ENCODE results near the gene SEC31A.

SEC31A gene

DNA sequence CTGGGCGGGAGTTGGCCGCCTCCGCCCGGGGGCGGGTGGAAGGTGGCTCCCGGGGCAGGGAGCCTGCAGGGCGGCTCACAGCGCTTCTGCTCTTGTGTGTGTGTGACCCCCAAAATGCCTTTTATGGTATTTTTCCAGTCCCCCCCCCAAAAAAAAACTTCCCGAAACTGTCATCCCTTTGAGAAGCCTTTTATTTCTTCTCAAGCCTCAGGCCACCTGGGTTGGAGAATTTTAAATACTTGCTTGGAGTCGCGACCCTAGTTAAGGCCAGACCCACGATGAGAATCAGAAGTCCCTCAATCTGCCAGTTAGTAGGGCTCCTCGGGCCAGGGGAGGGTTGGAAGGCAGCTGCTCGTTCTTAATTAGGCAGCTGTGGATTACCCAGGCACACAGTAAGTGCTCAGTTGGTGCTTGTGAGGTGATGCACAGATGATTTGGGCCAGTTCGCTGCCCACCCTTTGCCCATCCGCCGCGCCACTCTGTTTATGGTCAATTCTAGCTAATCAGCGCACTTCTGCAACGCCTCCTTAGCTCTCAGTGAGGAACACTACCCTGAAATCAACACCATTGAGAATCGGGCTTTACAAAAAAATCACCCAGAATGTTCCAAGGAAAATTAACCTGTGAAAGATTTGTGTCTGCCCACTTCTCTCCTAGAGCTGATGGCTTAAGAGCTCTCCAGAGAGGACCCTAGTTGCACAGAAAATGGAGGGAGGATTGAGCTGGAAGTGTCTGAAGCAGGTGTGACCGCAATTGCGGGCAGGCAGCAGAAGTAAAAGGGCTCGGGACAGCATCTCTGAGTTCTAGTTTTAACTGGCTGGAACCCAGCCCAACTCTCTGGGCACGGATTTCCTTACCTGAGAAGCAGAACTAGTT is 91.7 kb downstream of the SEC31A start:
- peak overlapping the region; percentile 69 for H3K9ac ChIP-seq (ENCODE audit: low read depth, low read length)

DNA sequence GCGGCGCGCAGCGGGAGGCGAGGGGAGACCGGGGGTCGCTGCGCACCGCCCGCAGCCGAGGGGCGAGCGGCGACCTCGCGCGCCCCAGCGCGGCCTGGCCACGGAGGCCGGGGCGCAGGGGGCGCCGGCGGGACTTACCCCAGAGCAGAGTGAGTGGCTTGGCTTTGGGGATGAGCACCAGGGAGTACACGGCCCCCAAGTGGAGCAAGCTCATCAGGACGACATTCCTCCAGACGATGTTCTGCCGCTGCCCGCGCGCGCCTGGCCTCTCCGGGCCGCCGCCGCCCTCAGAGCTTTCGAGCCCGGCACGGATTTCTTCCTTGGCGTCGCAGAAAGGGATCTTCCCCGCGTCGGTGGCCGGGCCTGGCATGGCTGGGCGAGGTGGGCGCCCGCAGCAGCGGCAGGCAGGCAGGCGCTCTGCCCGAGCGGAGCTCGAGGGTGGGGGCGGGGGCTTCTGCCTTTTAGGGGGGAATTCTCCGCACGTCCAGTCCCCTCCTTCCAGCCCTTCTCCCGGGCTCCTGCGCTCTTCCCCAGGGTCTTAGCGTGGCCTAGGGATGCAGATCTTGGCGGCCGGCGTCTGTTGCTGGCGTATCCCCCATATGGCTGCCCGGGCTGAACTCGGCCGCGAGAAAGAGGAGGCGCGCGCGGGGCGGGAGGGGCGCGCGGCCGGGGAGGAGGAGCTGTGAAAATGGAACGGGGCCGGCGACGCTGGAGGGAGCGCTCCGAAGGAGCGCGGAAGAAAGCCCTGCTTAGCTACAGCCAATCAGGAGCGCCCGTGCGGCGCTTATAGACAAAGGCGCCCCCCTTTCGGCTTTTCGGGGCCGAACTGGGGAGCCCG is 92.6 kb downstream of the SEC31A start, which contains the start of gene SCD5:
Gene SCD5 (minus strand): TSS at position 629 of the 838 bp plus-strand sequence. CDS start 259 bp downstream, at position 370.
- H3K4me1 ChIP-seq (ENCODE audit: insufficient read depth, low read length), result peaks cover 4% of the 10 kb centered on the region; the same call in 1 of the 2 replicates
- H3K9ac ChIP-seq (ENCODE audit: low read depth, low read length), result peak within 1 kb of the TSS; percentile 69
- H3K9me3 ChIP-seq (ENCODE audit: control insufficient read depth, insufficient read depth, low read length), result no peaks in the 10 kb centered on the region
- no peaks in the 10 kb centered on the region for H3K36me3 ChIP-seq (ENCODE audit: insufficient read depth, low read length)

More for the DNA sequence above, 91.7 kb downstream of the SEC31A start:
- no peaks in the 10 kb centered on the region for H3K36me3 ChIP-seq (ENCODE audit: insufficient read depth, low read length)
- peaks cover 4% of the 10 kb centered on the region; the same call in 1 of the 2 replicates for H3K4me1 ChIP-seq (ENCODE audit: insufficient read depth, low read length)
- H3K9me3 ChIP-seq (ENCODE audit: control insufficient read depth, insufficient read depth, low read length), result no peaks in the 10 kb centered on the region

DNA sequence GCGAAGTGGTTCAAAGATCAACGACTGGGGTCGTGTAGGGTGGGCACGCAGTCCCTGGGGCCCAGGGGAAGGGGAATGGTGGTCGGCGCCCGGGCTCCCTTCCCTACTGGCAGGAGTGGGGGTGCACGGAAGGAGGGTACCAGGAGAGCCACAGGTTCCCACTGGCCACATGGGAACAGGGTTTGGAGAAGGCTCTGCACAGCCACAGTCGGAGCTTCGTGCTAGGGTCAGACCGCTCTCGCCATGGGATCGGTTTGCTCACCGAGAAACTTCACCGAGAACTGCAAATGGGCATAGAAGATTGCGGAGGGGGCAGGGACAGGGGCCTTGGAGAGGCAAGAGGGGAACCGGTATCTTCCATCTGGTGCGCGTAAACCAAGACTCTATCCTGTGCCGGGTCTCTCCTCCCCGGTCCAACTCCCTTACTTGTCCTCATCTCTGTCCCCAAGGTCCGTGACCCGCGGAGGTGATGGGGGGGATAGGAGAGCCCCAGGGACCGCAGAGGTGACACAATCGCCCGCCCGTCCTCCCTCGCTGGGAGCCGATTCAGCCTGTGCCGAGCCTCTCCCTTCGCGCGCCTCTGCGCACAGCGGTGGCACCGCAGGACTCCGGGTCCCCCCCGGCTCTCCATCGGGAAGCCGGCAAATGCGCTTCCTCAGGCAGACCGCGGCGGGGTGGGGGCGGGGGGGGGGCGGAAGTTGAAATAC is 93.4 kb downstream of the SEC31A start:
- Histone ChIP-seq H3K9ac (ENCODE audit: low read depth, low read length) (peak overlapping the region; percentile 69; the same call in 1 of the 2 replicates), H3K36me3 (ENCODE audit: insufficient read depth, low read length) (no peaks in the 10 kb centered on the region), H3K9me3 (ENCODE audit: control insufficient read depth, insufficient read depth, low read length) (no peaks in the 10 kb centered on the region), H3K4me1 (ENCODE audit: insufficient read depth, low read length) (peaks cover 4% of the 10 kb centered on the region; the same call in 1 of the 2 replicates)

DNA sequence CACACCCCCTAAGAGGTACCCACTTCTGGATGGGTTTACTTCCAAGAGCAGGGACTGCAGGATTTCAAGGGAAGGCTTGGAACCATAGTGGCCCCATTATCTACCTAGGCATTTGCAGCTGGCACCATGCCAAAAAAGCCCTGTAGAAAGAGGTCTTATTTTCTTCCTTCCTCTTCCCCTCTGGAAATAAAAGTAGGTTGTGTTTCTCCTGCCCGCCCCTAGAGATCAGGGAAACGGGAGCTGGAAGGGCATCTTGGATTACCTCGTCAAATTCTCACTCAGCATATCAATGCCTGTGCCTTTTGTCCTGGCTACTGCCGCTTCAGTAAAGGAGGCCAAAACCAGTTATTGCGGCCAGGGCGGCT is 93.9 kb downstream of the SEC31A start:
- no peaks in the 10 kb centered on the region for H3K36me3 ChIP-seq (ENCODE audit: insufficient read depth, low read length)
- H3K4me1 ChIP-seq (ENCODE audit: insufficient read depth, low read length), result peaks cover 4% of the 10 kb centered on the region; the same call in 1 of the 2 replicates
- no peaks in the 10 kb centered on the region for H3K9me3 ChIP-seq (ENCODE audit: control insufficient read depth, insufficient read depth, low read length)
- H3K9ac ChIP-seq (ENCODE audit: low read depth, low read length), result peak overlapping the region; percentile 69; the same call in 1 of the 2 replicates

DNA sequence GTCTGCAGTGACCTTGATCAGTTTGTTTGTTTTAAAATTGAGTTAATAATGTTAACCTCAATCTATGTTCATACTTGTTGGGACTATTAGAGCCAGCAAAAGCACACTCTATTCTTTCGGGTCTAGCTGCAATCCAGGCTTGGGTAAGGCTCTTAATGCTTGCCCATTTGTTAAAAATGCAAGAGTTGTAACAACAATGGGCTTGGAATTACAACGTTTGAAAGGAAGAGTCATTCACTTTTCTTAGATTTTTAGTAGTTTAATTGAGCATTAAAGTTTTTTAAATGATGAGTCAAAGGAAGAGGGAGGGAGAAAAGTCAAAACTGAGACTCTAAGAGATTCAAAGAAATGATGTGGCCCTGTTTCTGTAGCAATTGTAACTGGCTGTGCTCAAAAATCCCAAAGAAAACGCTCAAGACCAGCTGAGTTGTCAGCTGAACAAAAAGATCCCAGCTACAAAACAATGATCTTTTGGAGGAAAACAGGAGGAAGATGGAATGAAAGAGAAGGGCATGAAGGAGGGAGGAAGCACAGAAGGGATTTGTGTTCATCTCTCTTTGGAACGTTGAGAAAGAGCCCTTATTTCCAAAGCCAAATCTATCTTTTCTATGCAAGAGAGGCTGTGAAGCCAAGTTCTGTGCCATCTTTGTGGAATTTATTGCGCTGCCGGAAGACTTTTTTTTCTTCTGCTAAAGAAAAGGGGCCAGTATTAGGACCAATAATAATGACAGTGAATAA is 97.9 kb downstream of the SEC31A start:
- H3K4me1 ChIP-seq (ENCODE audit: insufficient read depth, low read length), result peaks cover 4% of the 10 kb centered on the region; the same call in 1 of the 2 replicates
- no peaks in the 10 kb centered on the region for H3K9me3 ChIP-seq (ENCODE audit: control insufficient read depth, insufficient read depth, low read length)
- no peaks in the 10 kb centered on the region for H3K36me3 ChIP-seq (ENCODE audit: insufficient read depth, low read length)
- H3K9ac ChIP-seq (ENCODE audit: low read depth, low read length), result no peak overlapping the region

DNA sequence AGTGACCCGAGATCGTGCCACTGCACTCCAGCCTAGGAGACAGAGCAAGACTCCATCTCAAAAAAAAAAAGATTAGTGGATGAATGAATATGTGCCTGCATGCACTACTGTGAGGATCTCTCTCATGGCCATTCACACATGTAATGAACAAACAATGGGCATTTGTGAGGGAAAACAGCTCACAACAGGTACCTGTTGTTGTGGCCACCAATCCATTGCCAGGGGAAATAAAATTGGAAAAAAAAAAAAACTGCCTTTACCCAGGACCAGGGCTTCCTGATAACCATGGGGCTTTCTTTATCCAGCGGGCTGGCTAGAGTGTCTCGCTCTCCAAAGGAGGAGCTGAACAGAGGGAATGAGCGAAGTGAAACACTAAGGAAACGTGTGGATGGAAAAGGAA is 99.8 kb downstream of the SEC31A start:
- no peak overlapping the region for H3K9ac ChIP-seq (ENCODE audit: low read depth, low read length)
- H3K4me1 ChIP-seq (ENCODE audit: insufficient read depth, low read length), result peaks cover 5% of the 10 kb centered on the region; the same call in 1 of the 2 replicates
- H3K36me3 ChIP-seq (ENCODE audit: insufficient read depth, low read length), result no peaks in the 10 kb centered on the region
- H3K9me3 ChIP-seq (ENCODE audit: control insufficient read depth, insufficient read depth, low read length), result no peaks in the 10 kb centered on the region

DNA sequence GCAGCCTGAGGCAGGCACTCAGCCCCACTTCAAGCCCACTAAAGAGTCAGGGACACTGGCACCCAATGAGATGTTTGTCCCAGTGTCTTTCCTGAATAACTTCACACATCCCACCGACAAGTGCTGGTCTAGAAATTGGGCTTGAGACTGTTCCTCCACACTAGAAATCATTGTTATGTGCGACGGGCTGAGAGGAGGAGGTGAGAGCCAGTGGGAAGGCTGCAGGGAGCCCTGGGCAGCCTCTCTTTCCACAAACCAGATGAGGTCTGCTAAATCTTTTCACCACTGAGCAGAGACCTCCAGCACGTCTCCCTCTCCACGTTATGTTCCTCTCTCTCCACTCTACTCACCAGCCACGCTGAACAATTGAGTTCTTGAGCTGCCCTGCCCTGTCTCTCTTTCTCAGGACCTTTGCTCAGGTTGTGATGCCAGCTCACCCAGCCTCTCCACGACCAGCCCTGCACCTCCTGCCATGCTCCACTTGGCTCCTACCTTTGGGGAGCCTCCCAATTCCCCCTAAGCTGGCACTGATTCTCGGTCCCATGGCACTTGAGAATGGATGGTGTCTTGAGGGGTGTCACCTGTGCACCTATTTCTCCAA is 100.8 kb downstream of the SEC31A start:
- no peak overlapping the region for H3K9ac ChIP-seq (ENCODE audit: low read depth, low read length)
- H3K9me3 ChIP-seq (ENCODE audit: control insufficient read depth, insufficient read depth, low read length), result no peaks in the 10 kb centered on the region
- H3K36me3 ChIP-seq (ENCODE audit: insufficient read depth, low read length), result no peaks in the 10 kb centered on the region
- H3K4me1 ChIP-seq (ENCODE audit: insufficient read depth, low read length), result peaks cover 14% of the 10 kb centered on the region

DNA sequence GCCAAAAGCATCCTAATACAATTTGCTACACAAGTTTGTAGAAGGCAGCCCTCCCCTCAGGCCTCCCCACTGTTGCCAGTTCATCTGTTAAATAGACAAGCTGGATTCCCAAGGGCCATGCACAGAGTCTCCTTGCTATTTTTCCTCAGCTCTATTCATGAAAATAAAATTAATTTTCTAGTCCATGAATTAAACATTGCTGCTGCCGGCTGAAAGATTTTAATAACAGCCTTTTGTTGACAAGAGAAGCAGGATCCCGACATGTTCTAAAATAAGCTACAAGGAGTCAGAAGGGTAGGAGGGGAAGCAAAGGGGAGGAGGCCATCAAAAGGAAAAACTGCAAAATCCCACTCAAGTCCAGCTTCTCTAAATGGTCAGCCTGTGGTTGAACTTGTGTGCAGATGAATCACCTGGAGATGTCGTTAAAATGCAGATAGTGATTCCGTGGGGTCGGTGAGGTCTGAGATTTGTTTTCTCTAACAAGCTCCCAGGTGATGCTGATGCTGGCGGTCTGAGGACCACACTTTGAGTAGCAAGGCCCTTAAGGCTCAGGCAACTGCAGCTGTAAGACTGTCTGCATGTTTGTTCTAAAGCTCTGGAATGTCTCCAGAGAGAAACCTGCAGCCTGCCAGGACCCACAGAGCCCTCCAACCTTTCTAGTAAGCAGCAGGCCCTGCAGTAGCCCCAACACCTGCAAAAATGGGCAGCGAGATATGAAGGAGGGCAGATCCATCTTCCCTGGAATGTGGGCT is 101.8 kb downstream of the SEC31A start:
- peaks cover 23% of the 10 kb centered on the region for H3K4me1 ChIP-seq (ENCODE audit: insufficient read depth, low read length)
- H3K9me3 ChIP-seq (ENCODE audit: control insufficient read depth, insufficient read depth, low read length), result no peaks in the 10 kb centered on the region
- no peaks in the 10 kb centered on the region for H3K36me3 ChIP-seq (ENCODE audit: insufficient read depth, low read length)
- H3K9ac ChIP-seq (ENCODE audit: low read depth, low read length), result no peak overlapping the region

DNA sequence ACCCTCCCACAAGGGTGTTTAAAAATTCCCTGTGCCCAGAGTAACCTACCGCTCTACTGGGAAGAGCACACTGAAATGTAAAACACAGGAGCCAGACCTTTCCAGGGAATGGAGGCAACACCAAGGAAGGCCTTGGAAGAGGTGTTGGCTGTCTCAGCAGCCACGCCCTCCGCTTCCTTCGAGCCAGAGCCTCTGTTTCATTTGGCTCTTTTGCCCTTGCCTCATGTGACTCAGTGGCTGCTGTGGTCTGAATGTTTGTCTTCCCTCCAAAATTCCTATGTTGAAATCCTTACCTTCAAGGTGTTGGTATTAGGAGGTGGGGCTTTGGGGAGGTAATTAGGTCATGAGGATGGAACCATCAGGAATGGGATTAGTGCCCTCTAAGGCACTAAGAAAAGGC is 103.6 kb downstream of the SEC31A start:
- Histone ChIP-seq H3K9ac (ENCODE audit: low read depth, low read length) (no peak overlapping the region), H3K4me1 (ENCODE audit: insufficient read depth, low read length) (peaks cover 28% of the 10 kb centered on the region), H3K36me3 (ENCODE audit: insufficient read depth, low read length) (no peaks in the 10 kb centered on the region), H3K9me3 (ENCODE audit: control insufficient read depth, insufficient read depth, low read length) (no peaks in the 10 kb centered on the region)

DNA sequence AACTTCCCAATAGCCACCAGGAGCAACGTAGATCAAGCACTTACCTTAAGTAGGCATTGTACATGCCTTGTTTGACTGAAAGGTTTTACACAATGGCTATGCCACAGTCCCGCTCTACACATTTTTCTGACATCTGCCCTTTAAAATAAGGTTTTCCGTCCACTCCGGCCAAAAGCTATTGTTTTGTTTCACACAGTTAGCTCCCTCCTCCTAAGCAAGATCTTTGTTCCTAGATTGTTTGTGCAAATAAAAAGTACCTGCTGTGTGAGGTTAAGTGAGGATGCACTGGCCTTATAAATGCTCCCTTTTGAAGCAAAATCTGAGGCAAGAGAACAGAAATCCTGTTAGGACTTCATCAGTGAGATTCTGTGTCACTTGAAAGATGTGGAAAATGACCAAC is 104.1 kb downstream of the SEC31A start:
- H3K4me1 ChIP-seq (ENCODE audit: insufficient read depth, low read length), result peaks cover 33% of the 10 kb centered on the region
- H3K9ac ChIP-seq (ENCODE audit: low read depth, low read length), result no peak overlapping the region
- no peaks in the 10 kb centered on the region for H3K9me3 ChIP-seq (ENCODE audit: control insufficient read depth, insufficient read depth, low read length)
- H3K36me3 ChIP-seq (ENCODE audit: insufficient read depth, low read length), result no peaks in the 10 kb centered on the region

DNA sequence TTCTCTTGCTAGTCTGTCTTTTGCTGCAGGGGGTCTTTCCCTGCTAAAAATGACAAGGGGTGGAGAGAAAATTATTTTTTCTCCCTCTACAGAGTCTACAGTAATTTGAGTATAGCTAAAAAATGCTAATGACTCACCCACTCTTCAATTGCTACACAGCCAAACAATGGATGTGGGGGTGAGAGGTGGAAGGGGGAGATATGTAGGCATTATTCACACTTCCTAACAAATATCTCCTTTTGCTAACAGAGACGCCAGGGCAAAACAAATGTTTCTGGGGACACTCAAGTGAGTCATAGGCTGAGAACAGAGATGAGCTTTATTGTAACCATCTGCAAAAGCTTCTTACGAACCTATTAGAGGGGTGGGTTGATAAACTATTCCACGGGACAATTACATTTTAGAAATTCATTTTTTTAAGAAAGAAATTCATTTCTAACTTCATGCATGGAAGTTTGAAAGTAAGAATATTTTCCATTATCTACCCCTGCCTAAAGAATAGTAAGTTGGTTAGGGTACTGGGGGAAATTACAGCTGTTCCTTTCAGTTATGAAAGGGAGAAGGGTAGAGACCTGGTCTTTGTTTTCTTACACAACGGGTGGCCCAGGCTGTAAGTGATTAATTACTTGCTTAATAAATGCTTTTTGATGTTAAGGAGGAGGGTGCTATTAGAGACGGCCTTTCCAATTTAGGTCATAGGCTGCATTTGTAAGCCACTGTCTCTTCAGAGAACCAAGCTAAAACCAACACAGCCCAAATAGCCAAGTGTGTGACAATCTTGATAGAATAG is 105.1 kb downstream of the SEC31A start:
- no peaks in the 10 kb centered on the region for H3K9me3 ChIP-seq (ENCODE audit: control insufficient read depth, insufficient read depth, low read length)
- peaks cover 39% of the 10 kb centered on the region for H3K4me1 ChIP-seq (ENCODE audit: insufficient read depth, low read length)
- no peaks in the 10 kb centered on the region for H3K36me3 ChIP-seq (ENCODE audit: insufficient read depth, low read length)
- H3K9ac ChIP-seq (ENCODE audit: low read depth, low read length), result no peak overlapping the region; the same call in 1 of the 2 replicates

Data from ES-I3 (cell line).